Psoas muscle (tissue), 8 donors: ENCODE data around the gene BCL11B. TPM values are rescaled to one million over a fixed set of nuclear protein-coding genes. Genes with fewer than 3 reads are reported as not detected.

Experiments
- ATAC-seq, 4 donors: fragments of 200-7000 bp; cut with Tn5 transposase; one replicate each; pipeline ENCODE4 v1.9.1; 2020; ENCODE audit warnings: moderate library complexity in 3 of 4, mild to moderate bottlenecking in 2 of 4
- DNase-seq, 2 donors: peaks; one replicate each; pipeline ENCODE4 v3.0.0-alpha.2; 2020
- H3K27ac ChIP-seq: fragments of 200-600 bp; one replicate; pipeline ENCODE4 v1.8.0; 2022
- H3K27me3 ChIP-seq, 3 donors: fragments of 200-600 bp in 1 of 3; one replicate each; pipeline versions ENCODE4 v1.6.1 to v1.8.0; 2013 to 2022; ENCODE audit warnings: low read length in 2 of 3, mild to moderate bottlenecking in 2 of 3, moderate library complexity in 1 of 3; ENCODE audit not compliant: insufficient read depth in 3 of 3
- H3K36me3 ChIP-seq, 2 donors: fragments of 200-600 bp in 1 of 2; one replicate each; pipeline versions ENCODE4 v1.6.1 to v1.8.0; 2013 to 2022; ENCODE audit warnings: low read depth in 1 of 2, mild to moderate bottlenecking in 1 of 2, moderate library complexity in 1 of 2; ENCODE audit not compliant: insufficient read depth in 1 of 2
- H3K4me1 ChIP-seq: fragments of 200-600 bp; one replicate; pipeline ENCODE4 v1.8.0; 2022
- H3K4me3 ChIP-seq: fragments of 200-600 bp; one replicate; pipeline ENCODE4 v1.8.0; 2022; ENCODE audit warnings: mild to moderate bottlenecking
- H3K9me3 ChIP-seq: fragments of 200-600 bp; one replicate; pipeline ENCODE4 v1.8.0; 2022
- CTCF ChIP-seq: fragments of 200-600 bp; IDR thresholded peaks from one replicate; pipeline ENCODE4 v1.8.0; 2022; ENCODE audit warnings: antibody characterized with exemption
- WGBS, 3 donors: extraction: QIAGEN DNeasy Blood & Tissue Kit; methylation state at CpG; one replicate each; pipeline versions ENCODE4 v1.1.6 to v1.1.7; 2013; 5-methylcytosine and 5-hydroxymethylcytosine counted together
- intact Hi-C, 2 donors: fragments of 100-400 bp; cut with DNase I; formaldehyde crosslinking; loops; one replicate each; pipeline versions ENCODE4 v1.11.0 to v1.14.2; 2022
- polyA plus RNA-seq, 3 donors: library from polyadenylated mRNA; stranded (reverse); fragments of 200-250 nt; gene quantifications; one replicate each; pipeline ENCODE4 v1.2.3, GENCODE V29; 2013
- total RNA-seq, 4 donors: library from RNA; stranded (reverse); fragmentation: NEBNext Ultra II Directional in 2 of 4; extraction: Animal tissue kit (Norgen Biotek cat#: 25700) in 2 of 4; gene quantifications; one replicate each; pipeline versions ENCODE4 v1.2.1 to v1.2.4, GENCODE V29; 2021 to 2023
- donor health status: healthy with polysubstance abuse.
- donor health status: DM: no; HTN: no; CAD: no; lungs with moderate emphysema.
- donor health status: Bipolar disorder and iron deficiency.
- donor health status: healthy.
- donor health status: DM: yes; HTN: yes; CAD: no.
- donor health status: DM: no; HTN: no; CAD: no.
- donor health status: DM: no; HTN: no; CAD: no.
- donor health status: DM: yes; HTN: yes; CAD: no.

BCL11B gene
- total and polyA plus RNA-seq, 7 donors, result 0.01 to 0.34 (median 0.15) TPM; not detected in 2

- no peak overlapping the region for H3K4me3 ChIP-seq
Observed at GRCh38 chr14:99122521-99123125, 149.4 kb downstream of the BCL11B start.

GRCh38 chr14:99121319-99121875, 150.6 kb downstream of the BCL11B start:
- Histone ChIP-seq H3K27me3 (peaks cover 0 to 48% (median 8%) of the 10 kb centered on the region in 3 donors), H3K9me3 (no peaks in the 10 kb centered on the region), H3K27ac (no peak overlapping the region), H3K36me3 (no peaks in the 10 kb centered on the region), H3K4me3 (no peak overlapping the region), H3K4me1 (no peaks in the 10 kb centered on the region)
- ATAC-seq, result no peak
- no peak for TF ChIP-seq CTCF
- DNase-seq, result no peak
- 86 to 96% (median 91%) methylated on average over 13 of the region's 13 CpGs for WGBS, 3 donors
- intact Hi-C loops, result no loop called here

More at GRCh38 chr14:99122521-99123125, 149.4 kb downstream of the BCL11B start:
- H3K27me3 ChIP-seq, result peaks cover 0 to 45% (median 8%) of the 10 kb centered on the region in 3 donors
- intact Hi-C loops, result no loop called here
- no peaks in the 10 kb centered on the region for H3K9me3 ChIP-seq
- 65 to 69% (median 68%) methylated on average over 18 of the region's 18 CpGs for WGBS, 3 donors
- no peaks in the 10 kb centered on the region for H3K4me1 ChIP-seq
- no peak overlapping the region for H3K27ac ChIP-seq
- DNase-seq (no peak), ATAC-seq (no peak)
- no peaks in the 10 kb centered on the region for H3K36me3 ChIP-seq
- no peak for TF ChIP-seq CTCF

- H3K36me3 ChIP-seq, result no peaks in the 10 kb centered on the region
- no peaks in the 10 kb centered on the region for H3K9me3 ChIP-seq
- ATAC-seq (no peak), DNase-seq (no peak)
- no peaks in the 10 kb centered on the region for H3K4me1 ChIP-seq
- no peak overlapping the region for H3K4me3 ChIP-seq
- TF ChIP-seq CTCF, result no peak
- WGBS, 3 donors, result 74 to 81% (median 78%) methylated on average over 16 to 17 of the region's 17 CpGs
- intact Hi-C loops, result no loop called here
- H3K27me3 ChIP-seq, result peaks cover 0 to 48% (median 8%) of the 10 kb centered on the region in 3 donors
- no peak overlapping the region for H3K27ac ChIP-seq
Observed at GRCh38 chr14:99120526-99121318, 151.3 kb downstream of the BCL11B start.

GRCh38 chr14:99119554-99120525, 152.2 kb downstream of the BCL11B start:
- no peaks in the 10 kb centered on the region for H3K36me3 ChIP-seq
- WGBS, 3 donors, result 68 to 72% (median 69%) methylated on average over 18 of the region's 18 CpGs
- ATAC-seq (no peak), DNase-seq (no peak)
- TF ChIP-seq CTCF, result no peak
- no peak overlapping the region for H3K27ac ChIP-seq
- no peaks in the 10 kb centered on the region for H3K9me3 ChIP-seq
- H3K27me3 ChIP-seq, result peaks cover 0 to 51% (median 6%) of the 10 kb centered on the region in 3 donors
- intact Hi-C loops, result no loop called here
- H3K4me3 ChIP-seq, result no peak overlapping the region
- no peaks in the 10 kb centered on the region for H3K4me1 ChIP-seq

Other genes starting within 250 kb of the BCL11B start
- gene SETD3, start 208.7 kb upstream of the BCL11B start, total RNA-seq, result 100 to 1,000 TPM in 3 of 4 donors, 10 to 100 TPM in 1; 88.6 to 128 (median 125) TPM
- gene SETD3, start 208.7 kb upstream of the BCL11B start, polyA plus RNA-seq, result 100 to 1,000 TPM in 2 of 3 donors, 10 to 100 TPM in 1; 84.0 to 177 (median 113) TPM
- gene CCNK, start 209.2 kb upstream of the BCL11B start, total RNA-seq, result 10 to 100 TPM; 31.1 to 53.2 (median 42.4) TPM
- gene CCNK, start 209.2 kb upstream of the BCL11B start, polyA plus RNA-seq, result 10 to 100 TPM; 17.6 to 44.5 (median 27.7) TPM